ENCODE data around the gene MAST2.

- TF ChIP-seq, protein P1, sequence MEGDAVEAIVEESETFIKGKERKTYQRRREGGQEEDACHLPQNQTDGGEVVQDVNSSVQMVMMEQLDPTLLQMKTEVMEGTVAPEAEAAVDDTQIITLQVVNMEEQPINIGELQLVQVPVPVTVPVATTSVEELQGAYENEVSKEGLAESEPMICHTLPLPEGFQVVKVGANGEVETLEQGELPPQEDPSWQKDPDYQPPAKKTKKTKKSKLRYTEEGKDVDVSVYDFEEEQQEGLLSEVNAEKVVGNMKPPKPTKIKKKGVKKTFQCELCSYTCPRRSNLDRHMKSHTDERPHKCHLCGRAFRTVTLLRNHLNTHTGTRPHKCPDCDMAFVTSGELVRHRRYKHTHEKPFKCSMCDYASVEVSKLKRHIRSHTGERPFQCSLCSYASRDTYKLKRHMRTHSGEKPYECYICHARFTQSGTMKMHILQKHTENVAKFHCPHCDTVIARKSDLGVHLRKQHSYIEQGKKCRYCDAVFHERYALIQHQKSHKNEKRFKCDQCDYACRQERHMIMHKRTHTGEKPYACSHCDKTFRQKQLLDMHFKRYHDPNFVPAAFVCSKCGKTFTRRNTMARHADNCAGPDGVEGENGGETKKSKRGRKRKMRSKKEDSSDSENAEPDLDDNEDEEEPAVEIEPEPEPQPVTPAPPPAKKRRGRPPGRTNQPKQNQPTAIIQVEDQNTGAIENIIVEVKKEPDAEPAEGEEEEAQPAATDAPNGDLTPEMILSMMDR (IDR thresholded peaks at IDR 0.05): no peak
- TF ChIP-seq POLR2A (IDR thresholded peaks at IDR 0.05): no peak
These were observed 252.9 kb downstream of the MAST2 start for GRCh38 chr1:46056325-46056724.

All from testis (tissue), 2 donors.